Mononuclear cell (primary cell): ENCODE measurements around the gene INAVA. TPM values are rescaled to one million over a fixed set of nuclear protein-coding genes. Genes with fewer than 3 reads are reported as not detected.

ENCODE experiments used
- H3K27me3 ChIP-seq: 2 replicates; pipeline ENCODE4 v1.6.0; 2011; ENCODE audit warnings: low read length, control low read depth; ENCODE audit not compliant: insufficient read depth
- H3K4me1 ChIP-seq: 2 replicates; pipeline ENCODE4 v1.5.1; 2011; ENCODE audit warnings: mild to moderate bottlenecking, low read length, control low read depth; ENCODE audit not compliant: insufficient read depth
- H3K4me3 ChIP-seq: 2 replicates; pipeline ENCODE4 v1.5.1; 2011; ENCODE audit warnings: mild to moderate bottlenecking, low read length, moderate library complexity
- H3K9me3 ChIP-seq: 2 replicates; pipeline ENCODE4 v1.5.1; 2011; ENCODE audit warnings: low read depth, mild to moderate bottlenecking, control low read depth, low read length
- total RNA-seq: library from RNA; depleted of rRNA; stranded (reverse); fragments of >200 nt; gene quantifications from one replicate; pipeline ENCODE4 v1.2.3, GENCODE V29; 2012

Gene INAVA
- under 0.01 TPM for total RNA-seq

GRCh38 chr1:200894712-200895442, at the start of gene INAVA:
INAVA (plus strand) TSS chr1:200894900; CDS start chr1:200898401, 3,501 bp downstream.
- peaks cover 18% of the 10 kb centered on the region for H3K27me3 ChIP-seq
- no peaks in the 10 kb centered on the region for H3K9me3 ChIP-seq
- peaks cover 27% of the 10 kb centered on the region for H3K4me1 ChIP-seq
- H3K4me3 ChIP-seq: no peak within 1 kb of the TSS

DNA sequence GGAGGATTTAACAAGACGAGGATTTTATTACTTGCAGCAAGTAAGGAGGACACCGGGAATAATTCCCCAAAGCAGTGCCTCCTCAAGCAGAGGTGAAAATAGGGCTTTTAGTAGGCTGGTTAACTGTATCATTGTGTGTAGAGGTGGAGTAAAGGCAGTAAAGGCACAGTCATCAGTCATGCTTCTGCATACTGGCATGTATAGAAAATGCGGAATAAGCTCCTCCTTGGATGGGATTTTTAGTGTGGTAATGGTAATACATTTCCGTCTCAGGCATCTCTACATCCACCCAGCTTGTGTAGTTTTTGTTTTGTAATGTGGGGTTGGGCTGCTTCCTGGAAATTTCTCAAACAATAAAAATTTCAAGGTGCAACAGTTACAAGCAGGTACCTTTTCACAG, 49.3 kb upstream of the INAVA start:
- no peaks in the 10 kb centered on the region for H3K4me1 ChIP-seq
- no peaks in the 10 kb centered on the region for H3K27me3 ChIP-seq

DNA sequence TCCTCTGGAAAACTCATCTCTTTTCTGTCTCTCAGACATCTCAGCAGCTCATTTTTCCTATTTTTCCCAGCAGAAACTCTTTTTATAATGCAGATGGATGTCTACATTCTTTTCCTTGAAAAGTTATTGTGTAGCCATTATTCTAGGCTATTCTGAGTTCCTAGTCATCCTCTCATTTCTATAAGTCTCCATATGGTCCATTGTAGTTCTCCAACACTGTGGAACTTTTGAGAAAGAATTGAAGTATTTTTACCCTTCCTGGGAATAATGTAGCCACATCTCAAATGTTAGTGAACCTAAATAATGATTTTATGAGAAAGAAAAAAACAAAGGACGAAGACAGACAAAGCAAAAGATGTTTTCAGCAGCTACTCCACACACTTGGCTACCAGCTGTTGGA, 48.3 kb upstream of the INAVA start:
- H3K27me3 ChIP-seq: no peaks in the 10 kb centered on the region
- H3K4me1 ChIP-seq: no peaks in the 10 kb centered on the region
- no peaks in the 10 kb centered on the region for H3K9me3 ChIP-seq
- no peak overlapping the region for H3K4me3 ChIP-seq

More for the DNA sequence above, 49.3 kb upstream of the INAVA start:
- H3K4me3 ChIP-seq: no peak overlapping the region
- no peaks in the 10 kb centered on the region for H3K9me3 ChIP-seq

DNA sequence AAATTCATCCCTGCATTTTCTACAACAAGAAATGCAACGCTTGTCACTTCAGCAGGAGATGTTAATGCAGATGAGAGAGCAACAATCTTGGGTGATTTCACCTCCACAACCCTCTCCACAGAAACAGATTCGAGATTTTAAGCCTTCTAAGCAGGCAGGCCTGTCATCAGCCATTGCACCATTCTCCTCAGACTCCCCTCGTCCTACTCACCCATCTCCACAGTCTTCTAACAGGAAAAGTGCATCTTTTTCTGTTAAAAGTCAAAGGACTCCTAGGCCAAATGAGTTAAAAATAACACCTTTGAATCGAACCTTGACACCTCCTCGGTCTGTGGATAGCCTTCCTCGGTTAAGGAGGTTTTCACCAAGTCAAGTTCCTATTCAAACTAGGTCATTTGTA, 45.3 kb upstream of the INAVA start:
- Histone ChIP-seq H3K4me1 (no peaks in the 10 kb centered on the region), H3K9me3 (no peaks in the 10 kb centered on the region), H3K4me3 (no peak overlapping the region), H3K27me3 (no peaks in the 10 kb centered on the region)

DNA sequence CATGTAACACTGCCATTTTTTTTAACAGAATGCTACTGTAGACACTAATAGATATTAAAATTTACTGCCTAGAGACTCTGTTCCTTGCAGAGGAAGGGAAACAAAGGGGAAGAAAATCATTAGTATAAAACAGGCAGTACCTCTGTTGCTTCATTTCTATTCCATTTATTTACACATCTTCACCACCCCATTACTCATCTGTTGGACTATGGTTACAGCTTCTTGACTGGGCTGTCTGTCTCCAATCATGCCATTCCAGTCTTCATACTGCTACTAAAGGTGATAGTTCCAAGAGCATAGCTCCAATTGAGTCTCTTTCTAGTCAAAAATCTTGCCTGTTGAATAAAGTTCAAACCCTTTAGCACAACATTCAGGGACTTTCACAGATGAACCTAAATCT, 44.1 kb upstream of the INAVA start:
- H3K27me3 ChIP-seq: no peaks in the 10 kb centered on the region
- no peaks in the 10 kb centered on the region for H3K9me3 ChIP-seq
- H3K4me1 ChIP-seq: no peaks in the 10 kb centered on the region
- H3K4me3 ChIP-seq: no peak overlapping the region

DNA sequence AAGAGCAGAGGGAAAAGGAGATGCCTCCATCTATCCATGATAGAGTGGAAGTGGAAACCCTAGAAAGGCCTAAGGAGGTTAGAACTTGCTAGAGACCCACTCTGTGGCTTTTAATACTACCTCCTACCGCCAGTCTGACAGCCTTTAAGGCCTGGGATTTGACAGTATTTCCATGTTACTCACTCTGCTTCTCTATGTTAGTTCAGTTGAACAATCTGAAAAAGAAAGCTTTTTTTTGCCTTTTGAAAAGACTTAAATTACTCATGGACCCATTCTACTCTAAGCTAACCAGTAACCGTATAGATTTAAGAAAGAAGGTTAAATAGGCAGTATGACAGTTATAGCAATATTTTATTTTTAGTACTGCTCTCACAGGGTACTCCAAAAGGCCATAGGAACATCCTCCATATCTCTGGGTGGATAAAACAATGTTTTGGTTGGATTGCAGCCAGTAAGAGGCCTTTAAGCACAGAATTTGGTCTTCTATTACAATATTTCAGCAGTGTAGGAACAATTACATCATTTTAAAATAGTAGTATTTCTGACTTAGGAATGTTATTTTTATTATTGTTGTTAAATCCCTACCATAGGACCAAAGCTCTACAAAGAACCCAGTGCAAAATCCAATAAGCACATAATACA, 37.9 kb upstream of the INAVA start:
- H3K4me1 ChIP-seq: no peaks in the 10 kb centered on the region
- H3K9me3 ChIP-seq: no peaks in the 10 kb centered on the region
- no peak overlapping the region for H3K4me3 ChIP-seq

GRCh38 chr1:200857804-200858203, 36.9 kb upstream of the INAVA start:
- Histone ChIP-seq H3K9me3 (no peaks in the 10 kb centered on the region), H3K4me1 (no peaks in the 10 kb centered on the region), H3K27me3 (no peaks in the 10 kb centered on the region), H3K4me3 (no peak overlapping the region)

More for the DNA sequence above, 37.9 kb upstream of the INAVA start:
- no peaks in the 10 kb centered on the region for H3K27me3 ChIP-seq

- H3K4me3 ChIP-seq: no peak overlapping the region
These were observed 32.6 kb upstream of the INAVA start for GRCh38 chr1:200861937-200862647.

DNA sequence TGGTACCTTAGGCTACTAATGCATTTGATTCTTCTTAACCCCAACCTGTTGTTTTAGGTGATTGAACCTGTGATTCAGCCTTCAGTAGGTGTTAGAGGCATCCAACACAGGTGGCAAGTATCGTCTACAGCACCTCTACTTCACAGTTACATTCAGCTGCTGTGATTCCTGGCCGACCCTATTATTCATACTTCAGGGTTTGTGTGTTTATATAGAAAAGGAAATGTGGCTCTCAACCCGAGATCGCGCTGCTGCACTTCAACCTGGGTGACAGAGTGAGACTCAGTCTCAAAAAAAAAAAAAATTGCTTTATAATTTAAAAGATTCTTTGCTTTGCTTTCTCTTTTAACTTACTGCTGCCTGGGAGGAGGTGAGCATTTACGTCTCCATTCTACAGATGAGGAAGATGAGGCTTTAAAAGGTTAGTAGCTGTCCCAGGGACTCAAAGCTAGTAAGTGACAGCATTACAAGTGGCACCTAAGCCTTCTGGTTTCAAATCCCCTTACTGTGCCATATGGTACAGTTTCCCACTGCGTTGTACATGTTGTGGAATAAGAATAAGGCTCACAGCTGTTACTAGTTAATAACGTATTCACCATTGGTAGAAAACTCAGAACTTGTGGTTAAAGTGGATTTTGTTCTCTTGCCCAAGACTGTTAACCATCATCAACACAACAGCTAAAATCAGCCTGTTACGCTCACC, 31.8 kb upstream of the INAVA start:
- H3K9me3 ChIP-seq: no peaks in the 10 kb centered on the region
- peaks cover 9% of the 10 kb centered on the region for H3K4me1 ChIP-seq
- no peak overlapping the region for H3K4me3 ChIP-seq
- no peaks in the 10 kb centered on the region for H3K27me3 ChIP-seq

More at GRCh38 chr1:200861937-200862647, 32.6 kb upstream of the INAVA start:
- peaks cover 5% of the 10 kb centered on the region for H3K4me1 ChIP-seq
- no peaks in the 10 kb centered on the region for H3K9me3 ChIP-seq
- H3K27me3 ChIP-seq: no peaks in the 10 kb centered on the region

GRCh38 chr1:200866116-200866515, 28.6 kb upstream of the INAVA start:
- no peaks in the 10 kb centered on the region for H3K27me3 ChIP-seq
- no peaks in the 10 kb centered on the region for H3K9me3 ChIP-seq
- peaks cover 19% of the 10 kb centered on the region for H3K4me1 ChIP-seq
- no peak overlapping the region for H3K4me3 ChIP-seq

DNA sequence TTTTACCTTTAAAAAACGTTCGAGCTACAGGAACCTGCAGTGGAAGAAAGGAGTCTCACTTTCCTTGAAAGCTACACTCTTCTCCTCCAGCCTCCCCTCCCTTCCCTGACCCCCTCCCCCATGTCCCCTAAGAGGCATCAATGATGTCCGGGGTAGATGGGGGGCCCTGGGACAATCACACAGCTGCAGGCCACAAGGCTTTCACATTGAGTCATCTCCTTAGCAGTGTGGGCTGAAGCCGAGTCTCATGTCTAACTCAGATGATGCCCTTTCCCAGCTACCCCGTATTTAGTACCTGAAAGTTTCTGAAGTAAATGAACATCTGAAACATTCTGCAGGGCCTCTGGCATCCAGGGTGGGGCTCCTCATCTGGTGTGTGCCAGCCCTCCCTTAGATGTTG, 28.2 kb upstream of the INAVA start:
- Histone ChIP-seq H3K4me3 (no peak overlapping the region), H3K9me3 (no peaks in the 10 kb centered on the region), H3K27me3 (no peaks in the 10 kb centered on the region), H3K4me1 (peaks cover 19% of the 10 kb centered on the region)

GRCh38 chr1:200867018-200867811, 27.5 kb upstream of the INAVA start:
- H3K4me3 ChIP-seq: no peak overlapping the region
- no peaks in the 10 kb centered on the region for H3K9me3 ChIP-seq
- H3K4me1 ChIP-seq: peaks cover 19% of the 10 kb centered on the region
- no peaks in the 10 kb centered on the region for H3K27me3 ChIP-seq

DNA sequence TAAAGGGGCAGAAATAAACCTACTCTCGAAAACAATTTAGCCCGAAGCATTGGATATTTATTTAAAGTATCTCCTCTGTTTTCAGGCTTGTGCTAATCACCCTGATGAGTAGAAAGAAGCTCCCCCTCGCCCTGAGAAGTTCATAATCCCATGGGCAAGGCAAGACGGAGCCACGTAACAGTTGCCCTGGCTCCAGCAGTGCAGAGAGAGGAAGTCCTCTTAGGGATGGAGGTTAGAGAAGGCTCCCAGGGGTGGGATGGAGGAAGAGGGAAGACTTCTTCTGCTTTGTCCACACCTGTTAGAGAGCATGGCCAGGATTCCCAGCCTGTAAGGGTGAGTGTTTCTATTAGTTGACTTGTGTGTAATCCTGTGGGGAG, 25.3 kb upstream of the INAVA start:
- H3K9me3 ChIP-seq: no peaks in the 10 kb centered on the region
- H3K27me3 ChIP-seq: peaks cover 12% of the 10 kb centered on the region
- no peak overlapping the region for H3K4me3 ChIP-seq
- H3K4me1 ChIP-seq: peaks cover 31% of the 10 kb centered on the region

GRCh38 chr1:200869753-200870391, 24.8 kb upstream of the INAVA start:
- H3K9me3 ChIP-seq: no peaks in the 10 kb centered on the region
- peaks cover 31% of the 10 kb centered on the region for H3K4me1 ChIP-seq
- H3K4me3 ChIP-seq: no peak overlapping the region
- H3K27me3 ChIP-seq: peaks cover 13% of the 10 kb centered on the region
